Smooth muscle cell (in vitro differentiated cells): ENCODE measurements around the gene DNAH9. TPM values are rescaled to one million over a fixed set of nuclear protein-coding genes. Genes with fewer than 3 reads are reported as not detected.

Source experiments
- DNase-seq: peaks from one replicate; lab custom pipeline; 2025; ENCODE audit not compliant: unreplicated experiment; lab: John Stamatoyannopoulos, UW
- H2AFZ ChIP-seq: fragments of 200-600 bp; sonication (generic); 2 replicates; pipeline ENCODE4 v1.6.0; 2016; ENCODE audit warnings: antibody characterized with exemption, low read depth, mild to moderate bottlenecking
- H3F3A ChIP-seq: fragments of 200-600 bp; sonication (generic); 2 replicates; pipeline ENCODE4 v1.6.0; 2017; ENCODE audit warnings: antibody characterized with exemption, low read depth
- H3K27ac ChIP-seq: fragments of 200-600 bp; sonication (generic); 2 replicates; pipeline ENCODE4 v1.5.1; 2016; ENCODE audit warnings: low read depth, mild to moderate bottlenecking
- H3K27me3 ChIP-seq: fragments of 200-600 bp; sonication (generic); 2 replicates; pipeline ENCODE4 v1.6.1; 2016; ENCODE audit warnings: low read depth, mild to moderate bottlenecking
- H3K36me3 ChIP-seq: fragments of 200-600 bp; sonication (generic); 2 replicates; pipeline ENCODE4 v1.5.1; 2016; ENCODE audit warnings: low read depth
- H3K4me1 ChIP-seq: fragments of 200-600 bp; sonication (generic); 2 replicates; pipeline ENCODE4 v1.5.1; 2016; ENCODE audit warnings: low read depth
- H3K4me2 ChIP-seq: fragments of 200-600 bp; sonication (generic); 2 replicates; pipeline ENCODE4 v1.6.0; 2016; ENCODE audit warnings: mild to moderate bottlenecking
- H3K4me3 ChIP-seq: fragments of 200-600 bp; sonication (generic); 2 replicates; pipeline ENCODE4 v1.5.1; 2016; ENCODE audit warnings: mild to moderate bottlenecking
- H3K79me2 ChIP-seq: fragments of 200-600 bp; sonication (generic); 2 replicates; pipeline ENCODE4 v1.6.0; 2016; ENCODE audit warnings: low read depth, mild to moderate bottlenecking
- H3K9ac ChIP-seq: fragments of 200-600 bp; sonication (generic); 2 replicates; pipeline ENCODE4 v1.6.0; 2016; ENCODE audit warnings: low read depth
- H3K9me3 ChIP-seq: fragments of 200-600 bp; sonication (generic); replicated peaks from 2 replicates; pipeline ENCODE4 v1.5.1; 2016; ENCODE audit warnings: low read depth
- H4K20me1 ChIP-seq: fragments of 200-600 bp; sonication (generic); 2 replicates; pipeline ENCODE4 v1.6.0; 2016; ENCODE audit warnings: low read depth
- WGBS: methylation state at CpG from one replicate; pipeline ENCODE4 v1.1.7; 2016; ENCODE audit warnings: low lambda C conversion rate; 5-methylcytosine and 5-hydroxymethylcytosine counted together
- polyA plus RNA-seq: library from polyadenylated mRNA; unstranded; fragments of >200 nt; fragmentation: Nextera tagmentation; extraction: Ambion mirVana; gene quantifications from 2 replicates; pipeline ENCODE4 v1.2.1, GENCODE V29; 2016
- total RNA-seq: library from RNA; depleted of rRNA; stranded (reverse); fragments of >200 nt; gene quantifications from 2 replicates; pipeline ENCODE4 v1.2.3, GENCODE V29; 2014
- TF ChIP-seq, protein P1 (sequence below): fragments of 200-600 bp; sonication (generic); IDR thresholded peaks from 2 replicates; pipeline ENCODE4 v1.5.1; 2017; ENCODE audit warnings: borderline replicate concordance, mild to moderate bottlenecking, antibody characterized with exemption; ENCODE audit not compliant: insufficient read depth, poor library complexity, severe bottlenecking

The DNAH9 gene
- total and polyA plus RNA-seq, 2 experiments from 2014 or later: 0.30 to 0.49 TPM

- H3K27me3 ChIP-seq: no peaks in the 10 kb centered on the region
- H3F3A ChIP-seq: no peaks in the 10 kb centered on the region
- DNase-seq: no peak
- no peaks in the 10 kb centered on the region for H3K4me1 ChIP-seq
- no peaks in the 10 kb centered on the region for H3K79me2 ChIP-seq
- H3K4me3 ChIP-seq: no peak overlapping the region
- no peak overlapping the region for H2AFZ ChIP-seq
- no peaks in the 10 kb centered on the region for H3K9me3 ChIP-seq
- no peaks in the 10 kb centered on the region for H4K20me1 ChIP-seq
- TF ChIP-seq, protein P1, sequence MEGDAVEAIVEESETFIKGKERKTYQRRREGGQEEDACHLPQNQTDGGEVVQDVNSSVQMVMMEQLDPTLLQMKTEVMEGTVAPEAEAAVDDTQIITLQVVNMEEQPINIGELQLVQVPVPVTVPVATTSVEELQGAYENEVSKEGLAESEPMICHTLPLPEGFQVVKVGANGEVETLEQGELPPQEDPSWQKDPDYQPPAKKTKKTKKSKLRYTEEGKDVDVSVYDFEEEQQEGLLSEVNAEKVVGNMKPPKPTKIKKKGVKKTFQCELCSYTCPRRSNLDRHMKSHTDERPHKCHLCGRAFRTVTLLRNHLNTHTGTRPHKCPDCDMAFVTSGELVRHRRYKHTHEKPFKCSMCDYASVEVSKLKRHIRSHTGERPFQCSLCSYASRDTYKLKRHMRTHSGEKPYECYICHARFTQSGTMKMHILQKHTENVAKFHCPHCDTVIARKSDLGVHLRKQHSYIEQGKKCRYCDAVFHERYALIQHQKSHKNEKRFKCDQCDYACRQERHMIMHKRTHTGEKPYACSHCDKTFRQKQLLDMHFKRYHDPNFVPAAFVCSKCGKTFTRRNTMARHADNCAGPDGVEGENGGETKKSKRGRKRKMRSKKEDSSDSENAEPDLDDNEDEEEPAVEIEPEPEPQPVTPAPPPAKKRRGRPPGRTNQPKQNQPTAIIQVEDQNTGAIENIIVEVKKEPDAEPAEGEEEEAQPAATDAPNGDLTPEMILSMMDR: no peak
- H3K27ac ChIP-seq: no peak overlapping the region
- no peaks in the 10 kb centered on the region for H3K36me3 ChIP-seq
- WGBS: 93% methylated on average over 11 of the region's 11 CpGs
- no peak overlapping the region for H3K9ac ChIP-seq
- no peak overlapping the region for H3K4me2 ChIP-seq
Observed at GRCh38 chr17:11641521-11642275, 43.4 kb downstream of the DNAH9 start.

- no peak overlapping the region for H3K9ac ChIP-seq
- H3K4me3 ChIP-seq: no peak overlapping the region
- no peaks in the 10 kb centered on the region for H3K4me1 ChIP-seq
- TF ChIP-seq, protein P1: no peak
- H3F3A ChIP-seq: no peaks in the 10 kb centered on the region
- H3K9me3 ChIP-seq: no peaks in the 10 kb centered on the region
- H2AFZ ChIP-seq: no peak overlapping the region
- no peak overlapping the region for H3K27ac ChIP-seq
- H3K79me2 ChIP-seq: no peaks in the 10 kb centered on the region
- 50% methylated on average over 10 of the region's 10 CpGs for WGBS
- no peak for DNase-seq
- no peaks in the 10 kb centered on the region for H4K20me1 ChIP-seq
- H3K27me3 ChIP-seq: no peaks in the 10 kb centered on the region
- H3K4me2 ChIP-seq: peak overlapping the region; percentile 51
- no peaks in the 10 kb centered on the region for H3K36me3 ChIP-seq
Observed at GRCh38 chr17:11642655-11643054, 44.4 kb downstream of the DNAH9 start.

GRCh38 chr17:11643851-11644250, 45.6 kb downstream of the DNAH9 start:
- 78% methylated on average over 7 of the region's 7 CpGs for WGBS
- H4K20me1 ChIP-seq: no peaks in the 10 kb centered on the region
- H3F3A ChIP-seq: no peaks in the 10 kb centered on the region
- no peak overlapping the region for H2AFZ ChIP-seq
- no peaks in the 10 kb centered on the region for H3K79me2 ChIP-seq
- no peak overlapping the region for H3K4me3 ChIP-seq
- H3K9me3 ChIP-seq: no peaks in the 10 kb centered on the region
- H3K4me1 ChIP-seq: no peaks in the 10 kb centered on the region
- H3K9ac ChIP-seq: no peak overlapping the region
- H3K27ac ChIP-seq: no peak overlapping the region
- H3K4me2 ChIP-seq: peak overlapping the region; percentile 37
- TF ChIP-seq, protein P1: no peak
- H3K27me3 ChIP-seq: no peaks in the 10 kb centered on the region
- no peaks in the 10 kb centered on the region for H3K36me3 ChIP-seq
- no peak for DNase-seq
